ENCODE measurements around the gene GLYAT. TPM values are rescaled to one million over a fixed set of nuclear protein-coding genes. Genes with fewer than 3 reads are reported as not detected.

GLYAT gene
- total RNA-seq, 1 donor: not detected

DNA sequence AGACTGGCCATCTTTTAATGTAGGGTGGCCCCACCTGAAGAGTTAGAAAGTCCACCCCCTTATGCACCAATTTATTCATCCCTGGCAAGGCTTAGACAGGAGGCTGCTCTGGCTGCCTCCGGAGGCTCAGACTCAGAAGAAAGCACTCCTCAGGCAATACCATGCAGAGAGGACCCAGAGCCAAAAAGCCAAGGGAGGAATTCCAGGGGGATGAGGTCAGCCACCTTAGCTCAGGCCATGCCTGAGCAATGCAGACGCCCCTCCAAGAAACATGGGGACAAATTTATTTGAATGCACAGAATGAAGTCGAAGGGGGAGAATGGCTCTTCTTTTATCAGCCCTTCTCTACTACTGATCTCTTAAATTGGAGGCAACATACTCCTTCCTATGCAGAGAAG lies 39.7 kb upstream of the GLYAT start:
- DNase-seq (ENCODE audit: insufficient read length, low spot score, missing footprints): no peak
- H3K4me2 ChIP-seq (ENCODE audit: insufficient read depth, low read length): no peak overlapping the region

DNA sequence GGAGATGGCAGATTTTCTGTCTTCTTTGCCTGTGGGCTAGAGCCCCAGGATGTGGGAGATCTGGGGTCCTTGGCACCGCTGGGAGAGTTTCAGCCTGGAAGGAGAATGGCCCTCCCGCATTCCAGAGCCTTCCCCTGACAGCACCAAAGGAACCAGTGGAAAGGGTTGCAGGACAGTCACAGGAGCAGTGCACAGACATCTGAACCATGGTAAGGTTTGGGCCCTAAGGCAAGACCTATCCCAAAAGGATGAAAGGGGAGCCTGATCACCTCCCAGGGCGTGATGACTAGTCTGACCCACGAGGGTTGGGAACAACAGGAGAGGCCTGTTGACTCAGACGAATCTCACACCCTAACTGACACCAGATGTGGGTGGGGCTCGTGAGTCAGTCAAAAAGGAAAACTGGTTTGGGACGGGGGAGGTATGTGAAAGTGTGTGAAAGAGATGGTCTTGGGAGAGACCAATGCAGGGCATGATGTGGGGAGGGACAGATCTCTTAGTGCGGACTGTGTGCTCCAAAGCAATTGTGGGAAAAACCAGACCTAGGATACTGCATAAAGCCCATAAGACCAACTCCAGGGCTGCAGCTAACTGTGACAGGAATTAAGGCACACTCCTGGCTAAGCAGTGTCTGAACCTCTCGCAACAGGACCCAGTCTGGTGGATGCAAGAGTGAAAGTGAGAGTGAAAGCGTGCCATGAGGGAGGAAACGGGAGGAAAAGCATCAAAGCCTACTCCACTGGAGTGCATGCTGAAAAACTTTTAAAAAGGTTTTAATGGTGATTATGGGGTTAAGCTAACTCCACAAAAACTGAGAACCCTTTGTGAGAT lies 39.1 kb upstream of the GLYAT start:
- Histone ChIP-seq H3K27ac (ENCODE audit: low read depth, low read length) (no peak overlapping the region), H3K36me3 (ENCODE audit: insufficient read depth, low read length) (no peaks in the 10 kb centered on the region), H3K4me3 (ENCODE audit: insufficient read depth, low read length) (no peak overlapping the region), H3K79me2 (ENCODE audit: insufficient read depth, low read length) (no peaks in the 10 kb centered on the region), H3K27me3 (ENCODE audit: insufficient read depth, low read length) (no peaks in the 10 kb centered on the region), H2AFZ (ENCODE audit: low read length) (no peak overlapping the region), H3K4me2 (ENCODE audit: insufficient read depth, low read length) (no peak overlapping the region), H4K20me1 (ENCODE audit: insufficient read depth, low read length) (no peaks in the 10 kb centered on the region), H3K4me1 (ENCODE audit: insufficient read depth, low read length) (no peaks in the 10 kb centered on the region), H3K9me3 (ENCODE audit: low read depth, low read length) (no peaks in the 10 kb centered on the region)
- TF ChIP-seq, protein P1, sequence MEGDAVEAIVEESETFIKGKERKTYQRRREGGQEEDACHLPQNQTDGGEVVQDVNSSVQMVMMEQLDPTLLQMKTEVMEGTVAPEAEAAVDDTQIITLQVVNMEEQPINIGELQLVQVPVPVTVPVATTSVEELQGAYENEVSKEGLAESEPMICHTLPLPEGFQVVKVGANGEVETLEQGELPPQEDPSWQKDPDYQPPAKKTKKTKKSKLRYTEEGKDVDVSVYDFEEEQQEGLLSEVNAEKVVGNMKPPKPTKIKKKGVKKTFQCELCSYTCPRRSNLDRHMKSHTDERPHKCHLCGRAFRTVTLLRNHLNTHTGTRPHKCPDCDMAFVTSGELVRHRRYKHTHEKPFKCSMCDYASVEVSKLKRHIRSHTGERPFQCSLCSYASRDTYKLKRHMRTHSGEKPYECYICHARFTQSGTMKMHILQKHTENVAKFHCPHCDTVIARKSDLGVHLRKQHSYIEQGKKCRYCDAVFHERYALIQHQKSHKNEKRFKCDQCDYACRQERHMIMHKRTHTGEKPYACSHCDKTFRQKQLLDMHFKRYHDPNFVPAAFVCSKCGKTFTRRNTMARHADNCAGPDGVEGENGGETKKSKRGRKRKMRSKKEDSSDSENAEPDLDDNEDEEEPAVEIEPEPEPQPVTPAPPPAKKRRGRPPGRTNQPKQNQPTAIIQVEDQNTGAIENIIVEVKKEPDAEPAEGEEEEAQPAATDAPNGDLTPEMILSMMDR (IDR thresholded peaks at IDR 0.05; ENCODE audit: extremely low read depth, low read depth, low read length): no peak
- peak; percentile 22 for DNase-seq (ENCODE audit: insufficient read length, low spot score, missing footprints)

More for the DNA sequence above, 39.7 kb upstream of the GLYAT start:
- TF ChIP-seq, protein P1 (IDR thresholded peaks at IDR 0.05; ENCODE audit: extremely low read depth, low read depth, low read length): no peak
- H3K4me1 ChIP-seq (ENCODE audit: insufficient read depth, low read length): no peaks in the 10 kb centered on the region
- no peaks in the 10 kb centered on the region for H4K20me1 ChIP-seq (ENCODE audit: insufficient read depth, low read length)
- no peak overlapping the region for H2AFZ ChIP-seq (ENCODE audit: low read length)
- no peak overlapping the region for H3K27ac ChIP-seq (ENCODE audit: low read depth, low read length)
- no peaks in the 10 kb centered on the region for H3K79me2 ChIP-seq (ENCODE audit: insufficient read depth, low read length)
- no peaks in the 10 kb centered on the region for H3K36me3 ChIP-seq (ENCODE audit: insufficient read depth, low read length)
- H3K4me3 ChIP-seq (ENCODE audit: insufficient read depth, low read length): no peak overlapping the region
- no peaks in the 10 kb centered on the region for H3K27me3 ChIP-seq (ENCODE audit: insufficient read depth, low read length)
- H3K9me3 ChIP-seq (ENCODE audit: low read depth, low read length): no peaks in the 10 kb centered on the region

DNA sequence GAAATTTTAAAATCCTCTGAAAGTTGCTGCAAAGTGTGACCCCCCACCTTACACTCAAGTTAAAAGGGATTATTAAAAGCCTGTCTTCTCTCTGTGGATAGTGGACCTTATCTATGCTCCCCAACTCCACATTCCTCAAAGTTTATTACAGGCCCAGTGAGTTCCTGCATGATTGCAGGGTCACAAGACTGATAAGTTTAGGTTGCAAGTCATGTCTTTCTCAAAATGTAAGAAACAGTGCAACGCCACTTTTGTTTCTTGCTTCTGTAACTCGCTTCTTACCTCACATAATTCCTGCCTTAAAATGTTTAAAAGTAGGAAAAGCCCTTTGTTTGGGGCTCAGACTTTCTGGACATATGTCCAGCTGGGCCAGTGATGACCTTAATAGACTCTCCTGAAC lies 38.4 kb upstream of the GLYAT start:
- Histone ChIP-seq H3K27ac (ENCODE audit: low read depth, low read length) (no peak overlapping the region), H3K4me3 (ENCODE audit: insufficient read depth, low read length) (no peak overlapping the region), H2AFZ (ENCODE audit: low read length) (no peak overlapping the region), H3K9me3 (ENCODE audit: low read depth, low read length) (no peaks in the 10 kb centered on the region), H4K20me1 (ENCODE audit: insufficient read depth, low read length) (no peaks in the 10 kb centered on the region), H3K79me2 (ENCODE audit: insufficient read depth, low read length) (no peaks in the 10 kb centered on the region), H3K4me1 (ENCODE audit: insufficient read depth, low read length) (no peaks in the 10 kb centered on the region), H3K36me3 (ENCODE audit: insufficient read depth, low read length) (no peaks in the 10 kb centered on the region), H3K27me3 (ENCODE audit: insufficient read depth, low read length) (no peaks in the 10 kb centered on the region), H3K4me2 (ENCODE audit: insufficient read depth, low read length) (no peak overlapping the region)
- TF ChIP-seq, protein P1 (IDR thresholded peaks at IDR 0.05; ENCODE audit: extremely low read depth, low read depth, low read length): no peak
- DNase-seq (ENCODE audit: insufficient read length, low spot score, missing footprints): no peak

DNA sequence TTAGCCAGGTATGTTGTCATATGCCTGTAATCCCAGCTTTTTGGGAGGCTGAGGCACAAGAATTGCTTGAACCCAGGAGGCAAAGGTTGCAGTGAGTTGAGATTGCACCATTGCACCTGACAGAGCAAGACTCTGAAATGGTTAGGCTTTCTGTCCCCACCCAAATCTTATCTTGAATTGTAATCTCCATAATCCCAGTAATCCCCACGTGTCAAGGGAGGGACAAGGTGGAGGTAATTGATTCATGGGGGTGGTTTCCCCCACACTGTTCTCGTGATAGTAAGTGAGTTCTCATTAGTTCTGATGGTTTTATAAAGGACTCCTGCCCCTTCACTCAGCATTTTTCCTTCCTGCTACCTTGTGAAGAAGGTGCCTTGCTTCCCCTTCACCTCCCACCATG lies 37.6 kb upstream of the GLYAT start:
- Histone ChIP-seq H3K4me3 (ENCODE audit: insufficient read depth, low read length) (no peak overlapping the region), H3K27ac (ENCODE audit: low read depth, low read length) (no peak overlapping the region), H3K27me3 (ENCODE audit: insufficient read depth, low read length) (no peaks in the 10 kb centered on the region), H3K9me3 (ENCODE audit: low read depth, low read length) (no peaks in the 10 kb centered on the region), H3K4me1 (ENCODE audit: insufficient read depth, low read length) (no peaks in the 10 kb centered on the region), H2AFZ (ENCODE audit: low read length) (no peak overlapping the region), H3K36me3 (ENCODE audit: insufficient read depth, low read length) (no peaks in the 10 kb centered on the region), H3K79me2 (ENCODE audit: insufficient read depth, low read length) (no peaks in the 10 kb centered on the region), H3K4me2 (ENCODE audit: insufficient read depth, low read length) (no peak overlapping the region), H4K20me1 (ENCODE audit: insufficient read depth, low read length) (no peaks in the 10 kb centered on the region)
- no peak for DNase-seq (ENCODE audit: insufficient read length, low spot score, missing footprints)
- TF ChIP-seq, protein P1 (IDR thresholded peaks at IDR 0.05; ENCODE audit: extremely low read depth, low read depth, low read length): no peak
